Measurements from ENCODE around the gene PAQR5.

DNA sequence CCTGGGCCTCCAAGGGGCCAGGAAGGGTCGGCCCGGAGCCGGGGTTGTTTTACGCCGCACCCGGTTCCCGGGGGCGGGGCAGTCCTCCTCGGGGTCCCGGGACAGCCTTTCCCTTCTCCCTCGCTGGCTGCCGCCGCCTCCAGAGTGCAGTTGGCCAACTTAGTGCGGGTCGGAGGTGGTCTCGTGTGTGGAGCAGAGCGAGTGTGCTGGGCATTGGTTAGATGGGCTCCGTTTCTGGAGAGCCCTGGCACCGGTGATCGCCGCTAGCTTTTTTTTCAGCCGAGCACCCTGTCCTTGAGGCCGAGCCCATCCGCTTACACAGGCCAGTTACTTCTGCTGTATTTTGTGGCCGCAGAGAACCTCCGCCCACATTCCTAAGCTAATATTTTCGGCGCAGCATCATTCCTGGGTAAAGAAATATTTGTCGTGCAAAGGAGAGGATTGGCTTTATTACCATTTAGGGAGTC is 116.0 kb downstream of the PAQR5 start:
- TF ChIP-seq YY1 (IDR thresholded peaks at IDR 0.05; ENCODE audit: low read depth) (no peak), CEBPB (IDR thresholded peaks at IDR 0.05) (no peak), FOXM1 (IDR thresholded peaks at IDR 0.05; ENCODE audit: borderline replicate concordance, low read depth) (no peak), TAF1 (IDR thresholded peaks at IDR 0.05; ENCODE audit: low read depth) (0 out of 2 replicates have a peak, but pooled peaks have one; percentile 33), EP300 (IDR thresholded peaks at IDR 0.05; ENCODE audit: borderline replicate concordance) (no peak), TEAD4 (IDR thresholded peaks at IDR 0.05) (peak; percentile 74), USF1 (IDR thresholded peaks at IDR 0.05) (no peak), CREB1 (IDR thresholded peaks at IDR 0.05; ENCODE audit: low read depth) (no peak)
- TF ChIP-seq, protein P1, sequence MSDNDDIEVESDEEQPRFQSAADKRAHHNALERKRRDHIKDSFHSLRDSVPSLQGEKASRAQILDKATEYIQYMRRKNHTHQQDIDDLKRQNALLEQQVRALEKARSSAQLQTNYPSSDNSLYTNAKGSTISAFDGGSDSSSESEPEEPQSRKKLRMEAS (IDR thresholded peaks at IDR 0.05): no peak
- TF ChIP-seq, protein P2, sequence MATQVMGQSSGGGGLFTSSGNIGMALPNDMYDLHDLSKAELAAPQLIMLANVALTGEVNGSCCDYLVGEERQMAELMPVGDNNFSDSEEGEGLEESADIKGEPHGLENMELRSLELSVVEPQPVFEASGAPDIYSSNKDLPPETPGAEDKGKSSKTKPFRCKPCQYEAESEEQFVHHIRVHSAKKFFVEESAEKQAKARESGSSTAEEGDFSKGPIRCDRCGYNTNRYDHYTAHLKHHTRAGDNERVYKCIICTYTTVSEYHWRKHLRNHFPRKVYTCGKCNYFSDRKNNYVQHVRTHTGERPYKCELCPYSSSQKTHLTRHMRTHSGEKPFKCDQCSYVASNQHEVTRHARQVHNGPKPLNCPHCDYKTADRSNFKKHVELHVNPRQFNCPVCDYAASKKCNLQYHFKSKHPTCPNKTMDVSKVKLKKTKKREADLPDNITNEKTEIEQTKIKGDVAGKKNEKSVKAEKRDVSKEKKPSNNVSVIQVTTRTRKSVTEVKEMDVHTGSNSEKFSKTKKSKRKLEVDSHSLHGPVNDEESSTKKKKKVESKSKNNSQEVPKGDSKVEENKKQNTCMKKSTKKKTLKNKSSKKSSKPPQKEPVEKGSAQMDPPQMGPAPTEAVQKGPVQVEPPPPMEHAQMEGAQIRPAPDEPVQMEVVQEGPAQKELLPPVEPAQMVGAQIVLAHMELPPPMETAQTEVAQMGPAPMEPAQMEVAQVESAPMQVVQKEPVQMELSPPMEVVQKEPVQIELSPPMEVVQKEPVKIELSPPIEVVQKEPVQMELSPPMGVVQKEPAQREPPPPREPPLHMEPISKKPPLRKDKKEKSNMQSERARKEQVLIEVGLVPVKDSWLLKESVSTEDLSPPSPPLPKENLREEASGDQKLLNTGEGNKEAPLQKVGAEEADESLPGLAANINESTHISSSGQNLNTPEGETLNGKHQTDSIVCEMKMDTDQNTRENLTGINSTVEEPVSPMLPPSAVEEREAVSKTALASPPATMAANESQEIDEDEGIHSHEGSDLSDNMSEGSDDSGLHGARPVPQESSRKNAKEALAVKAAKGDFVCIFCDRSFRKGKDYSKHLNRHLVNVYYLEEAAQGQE (IDR thresholded peaks at IDR 0.05; ENCODE audit: low read depth): no peak
